ENCODE data around the gene BAG2. TPM values are rescaled to one million over a fixed set of nuclear protein-coding genes. Genes with fewer than 3 reads are reported as not detected.

BAG2 gene
- total and polyA plus RNA-seq, 9 donors = 9.4 to 18.2 (median 13.4) TPM

DNA sequence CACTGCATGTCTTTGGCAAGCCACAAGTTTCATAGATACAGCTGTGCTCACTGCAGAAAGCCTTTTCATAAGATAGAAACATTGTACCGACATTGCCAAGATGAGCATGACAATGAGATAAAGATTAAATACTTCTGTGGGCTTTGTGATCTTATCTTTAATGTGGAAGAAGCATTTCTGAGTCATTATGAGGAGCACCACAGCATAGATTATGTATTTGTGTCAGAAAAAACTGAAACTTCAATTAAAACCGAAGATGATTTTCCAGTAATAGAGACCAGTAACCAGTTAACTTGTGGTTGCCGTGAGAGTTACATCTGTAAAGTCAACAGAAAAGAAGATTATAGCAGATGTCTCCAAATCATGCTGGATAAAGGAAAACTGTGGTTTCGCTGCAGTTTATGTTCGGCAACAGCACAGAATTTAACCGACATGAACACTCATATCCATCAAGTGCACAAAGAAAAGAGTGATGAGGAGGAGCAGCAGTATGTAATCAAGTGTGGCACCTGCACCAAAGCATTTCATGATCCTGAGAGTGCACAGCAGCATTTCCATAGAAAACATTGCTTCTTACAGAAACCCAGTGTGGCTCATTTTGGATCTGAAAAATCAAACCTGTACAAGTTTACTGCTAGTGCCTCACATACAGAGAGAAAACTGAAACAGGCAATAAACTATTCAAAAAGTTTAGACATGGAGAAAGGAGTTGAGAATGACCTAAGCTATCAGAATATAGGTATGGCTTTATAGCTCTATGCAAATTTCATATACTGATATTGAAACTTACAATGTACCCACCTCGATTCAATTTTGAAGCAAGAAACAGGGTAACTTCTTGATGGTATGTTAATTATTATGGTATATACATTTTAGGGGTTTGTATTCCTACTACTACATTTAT is 23.9 kb upstream of the BAG2 start:
- H3K9me3 ChIP-seq = no peaks in the 10 kb centered on the region
- intact Hi-C loops (cut with DNase I) = no loop called here
- H3K27ac ChIP-seq = no peak overlapping the region
- TF ChIP-seq POLR2A (IDR thresholded peaks at IDR 0.05) = no peak
- TF ChIP-seq, protein P1, sequence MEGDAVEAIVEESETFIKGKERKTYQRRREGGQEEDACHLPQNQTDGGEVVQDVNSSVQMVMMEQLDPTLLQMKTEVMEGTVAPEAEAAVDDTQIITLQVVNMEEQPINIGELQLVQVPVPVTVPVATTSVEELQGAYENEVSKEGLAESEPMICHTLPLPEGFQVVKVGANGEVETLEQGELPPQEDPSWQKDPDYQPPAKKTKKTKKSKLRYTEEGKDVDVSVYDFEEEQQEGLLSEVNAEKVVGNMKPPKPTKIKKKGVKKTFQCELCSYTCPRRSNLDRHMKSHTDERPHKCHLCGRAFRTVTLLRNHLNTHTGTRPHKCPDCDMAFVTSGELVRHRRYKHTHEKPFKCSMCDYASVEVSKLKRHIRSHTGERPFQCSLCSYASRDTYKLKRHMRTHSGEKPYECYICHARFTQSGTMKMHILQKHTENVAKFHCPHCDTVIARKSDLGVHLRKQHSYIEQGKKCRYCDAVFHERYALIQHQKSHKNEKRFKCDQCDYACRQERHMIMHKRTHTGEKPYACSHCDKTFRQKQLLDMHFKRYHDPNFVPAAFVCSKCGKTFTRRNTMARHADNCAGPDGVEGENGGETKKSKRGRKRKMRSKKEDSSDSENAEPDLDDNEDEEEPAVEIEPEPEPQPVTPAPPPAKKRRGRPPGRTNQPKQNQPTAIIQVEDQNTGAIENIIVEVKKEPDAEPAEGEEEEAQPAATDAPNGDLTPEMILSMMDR (IDR thresholded peaks at IDR 0.05) = no peak
- TF ChIP-seq EP300 (IDR thresholded peaks at IDR 0.05) = no peak
- DNase-seq = no peak
- H3K4me3 ChIP-seq = no peak overlapping the region
- no peaks in the 10 kb centered on the region for H3K4me1 ChIP-seq (ENCODE audit: insufficient read depth)
- H3K27me3 ChIP-seq = no peaks in the 10 kb centered on the region
- H3K36me3 ChIP-seq = no peaks in the 10 kb centered on the region
- WGBS, 3 donors = 84 to 87% (median 87%) methylated on average over 7 of the region's 7 CpGs

DNA sequence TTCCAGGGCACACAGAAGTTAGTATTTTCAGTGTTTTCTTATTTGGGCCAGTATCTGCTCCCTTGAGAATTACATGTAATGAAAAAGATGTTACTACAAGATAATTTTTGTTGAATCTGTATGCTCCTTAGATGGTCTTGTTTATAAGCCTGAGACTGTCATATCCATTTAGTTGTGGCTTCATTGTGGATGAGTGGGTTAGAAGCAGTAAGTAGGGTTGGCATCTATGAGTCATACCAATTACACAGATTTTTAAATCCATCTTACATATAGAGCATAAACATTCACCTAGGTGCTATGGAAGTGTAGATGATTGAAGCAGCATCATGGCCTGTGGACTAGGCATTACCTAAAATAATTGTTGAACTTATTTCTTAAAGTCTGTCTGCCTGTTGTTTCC is 13.5 kb upstream of the BAG2 start:
- intact Hi-C loops (cut with DNase I) = no loop called here
- Histone ChIP-seq H3K4me3 (no peak overlapping the region), H3K27ac (no peak overlapping the region), H3K9me3 (no peaks in the 10 kb centered on the region), H3K36me3 (no peaks in the 10 kb centered on the region), H3K27me3 (no peaks in the 10 kb centered on the region), H3K4me1 (ENCODE audit: insufficient read depth) (no peaks in the 10 kb centered on the region)
- TF ChIP-seq, protein P1 (IDR thresholded peaks at IDR 0.05) = no peak
- TF ChIP-seq EP300 (IDR thresholded peaks at IDR 0.05) (no peak), POLR2A (IDR thresholded peaks at IDR 0.05) (no peak)
- no peak for DNase-seq

DNA sequence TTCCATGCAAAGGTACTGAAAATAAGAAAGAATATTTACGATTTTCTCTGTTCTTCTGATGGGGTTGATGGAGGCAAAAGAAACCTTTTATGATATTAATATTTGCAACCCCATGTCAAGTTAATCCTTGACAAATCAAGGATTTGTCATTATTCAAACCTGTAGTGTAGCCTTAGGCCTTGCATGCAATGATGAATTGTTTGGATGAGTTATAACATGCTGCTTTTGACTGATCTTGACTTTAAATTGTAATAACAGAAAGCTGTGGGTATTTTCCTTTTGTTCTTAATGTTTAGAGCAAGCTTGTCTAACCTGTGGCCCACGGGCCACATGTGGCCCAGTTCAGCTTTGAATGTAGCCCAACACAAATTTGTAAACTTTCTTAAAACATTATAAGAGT is 13.0 kb upstream of the BAG2 start:
- 44 to 58% (median 51%) methylated on average over 2 of the region's 2 CpGs for WGBS, 3 donors

DNA sequence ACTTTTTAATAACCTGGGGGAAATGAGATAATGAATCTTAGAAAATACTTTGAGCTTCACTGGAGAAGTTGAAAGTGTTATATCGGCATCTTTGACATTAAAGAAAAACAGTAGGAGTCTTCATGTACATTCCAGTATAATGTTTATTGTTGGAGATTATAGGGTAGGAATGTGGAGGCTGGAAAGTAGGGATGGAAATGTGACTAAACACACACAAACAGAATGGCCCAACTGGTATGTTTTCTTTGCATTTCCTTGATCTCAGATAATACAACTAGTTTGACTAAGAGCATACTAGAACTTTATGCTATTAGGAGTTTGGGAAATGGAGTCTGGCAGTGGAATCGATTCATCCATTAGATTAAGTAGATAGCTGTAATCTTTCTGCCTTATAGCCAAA is 10.1 kb upstream of the BAG2 start:
- 32 to 63% (median 34%) methylated on average over 2 of the region's 2 CpGs for WGBS, 3 donors
- Histone ChIP-seq H3K27ac (no peak overlapping the region), H3K9me3 (no peaks in the 10 kb centered on the region), H3K36me3 (no peaks in the 10 kb centered on the region), H3K4me3 (no peak overlapping the region), H3K4me1 (ENCODE audit: insufficient read depth) (no peaks in the 10 kb centered on the region), H3K27me3 (no peaks in the 10 kb centered on the region)
- intact Hi-C loops (cut with DNase I) = no loop called here
- TF ChIP-seq, protein P1 (IDR thresholded peaks at IDR 0.05) = no peak
- TF ChIP-seq EP300 (IDR thresholded peaks at IDR 0.05) (no peak), POLR2A (IDR thresholded peaks at IDR 0.05) (no peak)
- DNase-seq = no peak

More for the DNA sequence above, 13.0 kb upstream of the BAG2 start:
- TF ChIP-seq, protein P1 (IDR thresholded peaks at IDR 0.05) = no peak
- TF ChIP-seq EP300 (IDR thresholded peaks at IDR 0.05) = no peak
- TF ChIP-seq POLR2A (IDR thresholded peaks at IDR 0.05) = no peak
- intact Hi-C loops (cut with DNase I) = no loop called here
- H3K27me3 ChIP-seq = no peaks in the 10 kb centered on the region
- H3K27ac ChIP-seq = no peak overlapping the region
- no peak for DNase-seq
- H3K36me3 ChIP-seq = no peaks in the 10 kb centered on the region
- no peaks in the 10 kb centered on the region for H3K9me3 ChIP-seq
- no peak overlapping the region for H3K4me3 ChIP-seq
- no peaks in the 10 kb centered on the region for H3K4me1 ChIP-seq (ENCODE audit: insufficient read depth)
